HEK293 (cell line): Measurements from ENCODE around the gene KEAP1.

Experiments
- BCL11A ChIP-seq: fragments of 450-650 bp; formaldehyde crosslinking; IDR thresholded peaks from 2 replicates; pipeline ENCODE4 v1.5.1; 2016; ENCODE audit warnings: low read depth, missing biosample characterization, missing genetic modification characterization
- GLIS2 ChIP-seq: fragments of 450-650 bp; formaldehyde crosslinking; IDR thresholded peaks from 2 replicates; pipeline ENCODE4 v1.5.1; 2016; ENCODE audit warnings: missing biosample characterization, missing genetic modification characterization
- REPIN1 ChIP-seq: fragments of 450-650 bp; formaldehyde crosslinking; IDR thresholded peaks from 2 replicates; pipeline ENCODE4 v1.5.1; 2017; ENCODE audit warnings: missing biosample characterization, missing genetic modification characterization, low read depth
- TRIM28 ChIP-seq: IDR thresholded peaks from 2 replicates; pipeline ENCODE4 v1.6.1; 2011; ENCODE audit warnings: low read length, control low read depth, borderline replicate concordance
- ZNF155 ChIP-seq: fragments of 450-650 bp; formaldehyde crosslinking; IDR thresholded peaks from 2 replicates; pipeline ENCODE4 v1.5.1; 2016; ENCODE audit warnings: missing biosample characterization, missing genetic modification characterization
- ZNF302 ChIP-seq: fragments of 450-650 bp; formaldehyde crosslinking; IDR thresholded peaks from 2 replicates; pipeline ENCODE4 v1.5.1; 2016; ENCODE audit warnings: missing biosample characterization, missing genetic modification characterization, low read depth
- ZNF350 ChIP-seq: fragments of 450-650 bp; formaldehyde crosslinking; IDR thresholded peaks from 2 replicates; pipeline ENCODE4 v1.5.0; 2017; ENCODE audit warnings: missing biosample characterization, mild to moderate bottlenecking, missing genetic modification characterization
- ZNF391 ChIP-seq: fragments of 450-650 bp; formaldehyde crosslinking; IDR thresholded peaks from 2 replicates; pipeline ENCODE4 v1.5.1; 2016; ENCODE audit warnings: low read depth, missing biosample characterization, missing genetic modification characterization, borderline replicate concordance
- ZNF394 ChIP-seq: fragments of 450-650 bp; formaldehyde crosslinking; IDR thresholded peaks from 2 replicates; pipeline ENCODE4 v1.5.1; 2016; ENCODE audit warnings: missing biosample characterization, missing genetic modification characterization, mild to moderate bottlenecking, moderate library complexity, borderline replicate concordance
- ZNF426 ChIP-seq: fragments of 450-650 bp; formaldehyde crosslinking; IDR thresholded peaks from 2 replicates; pipeline ENCODE4 v1.5.1; 2017; ENCODE audit warnings: missing biosample characterization, missing genetic modification characterization, mild to moderate bottlenecking, inconsistent platforms, moderate library complexity
- ZNF514 ChIP-seq: fragments of 450-650 bp; formaldehyde crosslinking; IDR thresholded peaks from 2 replicates; pipeline ENCODE4 v1.5.1; 2016; ENCODE audit warnings: missing biosample characterization, missing genetic modification characterization
- ZNF530 ChIP-seq: fragments of 450-650 bp; formaldehyde crosslinking; IDR thresholded peaks from 2 replicates; pipeline ENCODE4 v1.5.1; 2016; ENCODE audit warnings: low read depth, missing biosample characterization, missing genetic modification characterization
- ZNF596 ChIP-seq: fragments of 450-650 bp; IDR thresholded peaks from 2 replicates; pipeline ENCODE4 v1.5.0; 2018; ENCODE audit warnings: missing biosample characterization, mild to moderate bottlenecking, missing genetic modification characterization, moderate library complexity
- ZNF629 ChIP-seq: fragments of 450-650 bp; formaldehyde crosslinking; IDR thresholded peaks from 2 replicates; pipeline ENCODE4 v1.5.1; 2017; ENCODE audit warnings: missing biosample characterization, missing genetic modification characterization
- ZNF654 ChIP-seq: fragments of 450-650 bp; formaldehyde crosslinking; IDR thresholded peaks from 2 replicates; pipeline ENCODE4 v1.5.1; 2016; ENCODE audit warnings: low read depth, missing biosample characterization, missing genetic modification characterization
- ZNF677 ChIP-seq: fragments of 450-650 bp; IDR thresholded peaks from 2 replicates; pipeline ENCODE4 v1.5.0; 2018; ENCODE audit warnings: missing biosample characterization, mild to moderate bottlenecking, missing genetic modification characterization, moderate library complexity
- ZNF747 ChIP-seq: fragments of 450-650 bp; formaldehyde crosslinking; IDR thresholded peaks from 2 replicates; pipeline ENCODE4 v1.5.1; 2016; ENCODE audit warnings: missing biosample characterization, missing genetic modification characterization
- ZNF843 ChIP-seq: fragments of 450-650 bp; formaldehyde crosslinking; IDR thresholded peaks from 2 replicates; pipeline ENCODE4 v1.5.1; 2016; ENCODE audit warnings: missing biosample characterization, missing genetic modification characterization
- ZSCAN16 ChIP-seq: fragments of 450-650 bp; formaldehyde crosslinking; IDR thresholded peaks from 2 replicates; pipeline ENCODE4 v1.5.1; 2016; ENCODE audit warnings: missing biosample characterization, missing genetic modification characterization
- TF ChIP-seq, protein P1 (sequence below): fragments of 450-650 bp; formaldehyde crosslinking; IDR thresholded peaks from 2 replicates; pipeline ENCODE4 v1.5.0; 2017; ENCODE audit warnings: missing biosample characterization, missing genetic modification characterization, borderline replicate concordance
- TF ChIP-seq, protein P2 (sequence below): fragments of 450-650 bp; formaldehyde crosslinking; conservative IDR thresholded peaks from 2 replicates; pipeline ENCODE4 v1.5.1; 2016; ENCODE audit warnings: low read depth, missing biosample characterization, missing genetic modification characterization
- TF ChIP-seq, protein P3 (sequence below): sonication (generic); formaldehyde crosslinking; IDR thresholded peaks from 2 replicates; pipeline ENCODE4 v1.8.1; 2022; ENCODE audit warnings: mild to moderate bottlenecking, moderate library complexity, missing genetic modification reagents
- TF ChIP-seq, protein P4 (sequence below): fragments of 450-650 bp; formaldehyde crosslinking; IDR thresholded peaks from 2 replicates; pipeline ENCODE4 v1.5.1; 2016; ENCODE audit warnings: missing biosample characterization, missing genetic modification characterization
- TF ChIP-seq, protein P5 (sequence below): fragments of 450-650 bp; formaldehyde crosslinking; IDR thresholded peaks from 2 replicates; pipeline ENCODE4 v1.5.1; 2016; ENCODE audit warnings: missing biosample characterization, missing genetic modification characterization
- TF ChIP-seq, protein P6 (sequence below): fragments of 450-650 bp; formaldehyde crosslinking; IDR thresholded peaks from 2 replicates; pipeline ENCODE4 v1.5.1; 2016; ENCODE audit warnings: missing biosample characterization, missing genetic modification characterization
- TF ChIP-seq, protein P7 (sequence below): fragments of 450-650 bp; formaldehyde crosslinking; IDR thresholded peaks from 2 replicates; pipeline ENCODE4 v1.5.1; 2016; ENCODE audit warnings: missing biosample characterization, missing genetic modification characterization
- TF ChIP-seq, protein P8 (sequence below): fragments of 450-650 bp; formaldehyde crosslinking; IDR thresholded peaks from 2 replicates; pipeline ENCODE4 v1.5.1; 2017; ENCODE audit warnings: missing biosample characterization, missing genetic modification characterization

Gene KEAP1

DNA sequence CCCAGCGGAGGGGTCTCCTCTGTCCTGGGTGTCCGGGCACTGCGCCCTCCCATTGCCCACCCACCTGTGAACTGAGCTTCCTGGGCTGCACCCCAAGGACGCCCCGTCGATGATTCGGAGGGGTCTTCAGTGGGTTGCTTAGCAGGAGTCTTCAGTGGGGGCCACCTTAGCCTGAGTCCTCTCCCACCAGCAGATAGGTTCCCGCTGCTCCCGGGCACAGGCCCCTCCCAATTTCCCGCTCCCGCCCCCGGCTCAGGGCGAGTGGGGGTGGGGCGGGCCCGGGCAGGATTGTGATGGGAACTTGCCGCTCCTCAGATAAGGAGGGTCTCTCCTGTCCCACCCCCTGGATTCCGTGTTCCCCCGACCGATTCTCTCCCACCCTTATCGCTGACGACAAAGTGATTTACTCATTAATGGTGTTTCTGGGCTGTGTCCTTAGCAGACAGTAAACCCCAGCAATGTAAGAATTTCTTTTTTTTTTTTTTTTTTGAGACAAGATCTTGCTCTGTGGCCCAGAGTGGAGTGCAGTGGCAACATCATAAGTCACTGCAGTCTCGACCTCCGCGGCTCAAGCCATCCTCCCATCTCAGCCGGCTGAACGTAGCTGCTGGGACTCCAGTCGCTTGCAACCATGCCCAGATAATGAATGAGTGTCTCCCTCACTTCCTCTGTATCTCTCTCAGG, 14.7 kb upstream of the KEAP1 start (continued):
- TF ChIP-seq, protein P1, sequence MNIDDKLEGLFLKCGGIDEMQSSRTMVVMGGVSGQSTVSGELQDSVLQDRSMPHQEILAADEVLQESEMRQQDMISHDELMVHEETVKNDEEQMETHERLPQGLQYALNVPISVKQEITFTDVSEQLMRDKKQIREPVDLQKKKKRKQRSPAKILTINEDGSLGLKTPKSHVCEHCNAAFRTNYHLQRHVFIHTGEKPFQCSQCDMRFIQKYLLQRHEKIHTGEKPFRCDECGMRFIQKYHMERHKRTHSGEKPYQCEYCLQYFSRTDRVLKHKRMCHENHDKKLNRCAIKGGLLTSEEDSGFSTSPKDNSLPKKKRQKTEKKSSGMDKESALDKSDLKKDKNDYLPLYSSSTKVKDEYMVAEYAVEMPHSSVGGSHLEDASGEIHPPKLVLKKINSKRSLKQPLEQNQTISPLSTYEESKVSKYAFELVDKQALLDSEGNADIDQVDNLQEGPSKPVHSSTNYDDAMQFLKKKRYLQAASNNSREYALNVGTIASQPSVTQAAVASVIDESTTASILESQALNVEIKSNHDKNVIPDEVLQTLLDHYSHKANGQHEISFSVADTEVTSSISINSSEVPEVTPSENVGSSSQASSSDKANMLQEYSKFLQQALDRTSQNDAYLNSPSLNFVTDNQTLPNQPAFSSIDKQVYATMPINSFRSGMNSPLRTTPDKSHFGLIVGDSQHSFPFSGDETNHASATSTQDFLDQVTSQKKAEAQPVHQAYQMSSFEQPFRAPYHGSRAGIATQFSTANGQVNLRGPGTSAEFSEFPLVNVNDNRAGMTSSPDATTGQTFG (tag by site-specific recombination): no peak
- TF ChIP-seq ZNF747 (tag by site-specific recombination) (no peak), ZNF530 (tag by site-specific recombination) (no peak), ZSCAN16 (tag by site-specific recombination) (no peak), ZNF426 (no peak), BCL11A (tag by site-specific recombination) (0 out of 2 replicates have a peak, but pooled peaks have one; percentile 17), ZNF677 (tag by site-specific recombination) (no peak), REPIN1 (tag by site-specific recombination) (no peak), ZNF302 (no peak), ZNF394 (tag by site-specific recombination) (peak; percentile 40; the same call in 1 of the 2 replicates), ZNF155 (tag by site-specific recombination) (no peak), TRIM28 (no peak), ZNF350 (tag by site-specific recombination) (no peak), ZNF596 (tag by site-specific recombination) (no peak), ZNF843 (tag by site-specific recombination) (no peak), ZNF391 (tag by site-specific recombination) (no peak), ZNF654 (tag by site-specific recombination) (no peak), GLIS2 (peak; percentile 89), ZNF514 (tag by site-specific recombination) (no peak), ZNF629 (tag by site-specific recombination) (peak; percentile 51)
- TF ChIP-seq, protein P2, sequence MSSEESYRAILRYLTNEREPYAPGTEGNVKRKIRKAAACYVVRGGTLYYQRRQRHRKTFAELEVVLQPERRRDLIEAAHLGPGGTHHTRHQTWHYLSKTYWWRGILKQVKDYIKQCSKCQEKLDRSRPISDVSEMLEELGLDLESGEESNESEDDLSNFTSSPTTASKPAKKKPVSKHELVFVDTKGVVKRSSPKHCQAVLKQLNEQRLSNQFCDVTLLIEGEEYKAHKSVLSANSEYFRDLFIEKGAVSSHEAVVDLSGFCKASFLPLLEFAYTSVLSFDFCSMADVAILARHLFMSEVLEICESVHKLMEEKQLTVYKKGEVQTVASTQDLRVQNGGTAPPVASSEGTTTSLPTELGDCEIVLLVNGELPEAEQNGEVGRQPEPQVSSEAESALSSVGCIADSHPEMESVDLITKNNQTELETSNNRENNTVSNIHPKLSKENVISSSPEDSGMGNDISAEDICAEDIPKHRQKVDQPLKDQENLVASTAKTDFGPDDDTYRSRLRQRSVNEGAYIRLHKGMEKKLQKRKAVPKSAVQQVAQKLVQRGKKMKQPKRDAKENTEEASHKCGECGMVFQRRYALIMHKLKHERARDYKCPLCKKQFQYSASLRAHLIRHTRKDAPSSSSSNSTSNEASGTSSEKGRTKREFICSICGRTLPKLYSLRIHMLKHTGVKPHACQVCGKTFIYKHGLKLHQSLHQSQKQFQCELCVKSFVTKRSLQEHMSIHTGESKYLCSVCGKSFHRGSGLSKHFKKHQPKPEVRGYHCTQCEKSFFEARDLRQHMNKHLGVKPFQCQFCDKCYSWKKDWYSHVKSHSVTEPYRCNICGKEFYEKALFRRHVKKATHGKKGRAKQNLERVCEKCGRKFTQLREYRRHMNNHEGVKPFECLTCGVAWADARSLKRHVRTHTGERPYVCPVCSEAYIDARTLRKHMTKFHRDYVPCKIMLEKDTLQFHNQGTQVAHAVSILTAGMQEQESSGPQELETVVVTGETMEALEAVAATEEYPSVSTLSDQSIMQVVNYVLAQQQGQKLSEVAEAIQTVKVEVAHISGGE (tag by site-specific recombination): no peak
- TF ChIP-seq, protein P3, sequence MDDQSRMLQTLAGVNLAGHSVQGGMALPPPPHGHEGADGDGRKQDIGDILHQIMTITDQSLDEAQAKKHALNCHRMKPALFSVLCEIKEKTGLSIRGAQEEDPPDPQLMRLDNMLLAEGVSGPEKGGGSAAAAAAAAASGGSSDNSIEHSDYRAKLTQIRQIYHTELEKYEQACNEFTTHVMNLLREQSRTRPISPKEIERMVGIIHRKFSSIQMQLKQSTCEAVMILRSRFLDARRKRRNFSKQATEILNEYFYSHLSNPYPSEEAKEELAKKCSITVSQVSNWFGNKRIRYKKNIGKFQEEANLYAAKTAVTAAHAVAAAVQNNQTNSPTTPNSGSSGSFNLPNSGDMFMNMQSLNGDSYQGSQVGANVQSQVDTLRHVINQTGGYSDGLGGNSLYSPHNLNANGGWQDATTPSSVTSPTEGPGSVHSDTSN (CRISPR knock-in tag): no peak
- TF ChIP-seq, protein P4, sequence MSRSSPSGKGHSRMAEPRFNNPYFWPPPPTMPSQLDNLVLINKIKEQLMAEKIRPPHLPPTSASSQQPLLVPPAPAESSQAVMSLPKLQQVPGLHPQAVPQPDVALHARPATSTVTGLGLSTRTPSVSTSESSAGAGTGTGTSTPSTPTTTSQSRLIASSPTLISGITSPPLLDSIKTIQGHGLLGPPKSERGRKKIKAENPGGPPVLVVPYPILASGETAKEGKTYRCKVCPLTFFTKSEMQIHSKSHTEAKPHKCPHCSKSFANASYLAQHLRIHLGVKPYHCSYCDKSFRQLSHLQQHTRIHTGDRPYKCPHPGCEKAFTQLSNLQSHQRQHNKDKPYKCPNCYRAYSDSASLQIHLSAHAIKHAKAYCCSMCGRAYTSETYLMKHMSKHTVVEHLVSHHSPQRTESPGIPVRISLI (tag by site-specific recombination): peak; percentile 92
- TF ChIP-seq, protein P5, sequence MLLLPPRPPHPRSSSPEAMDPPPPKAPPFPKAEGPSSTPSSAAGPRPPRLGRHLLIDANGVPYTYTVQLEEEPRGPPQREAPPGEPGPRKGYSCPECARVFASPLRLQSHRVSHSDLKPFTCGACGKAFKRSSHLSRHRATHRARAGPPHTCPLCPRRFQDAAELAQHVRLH (tag by site-specific recombination): no peak
- TF ChIP-seq, protein P6, sequence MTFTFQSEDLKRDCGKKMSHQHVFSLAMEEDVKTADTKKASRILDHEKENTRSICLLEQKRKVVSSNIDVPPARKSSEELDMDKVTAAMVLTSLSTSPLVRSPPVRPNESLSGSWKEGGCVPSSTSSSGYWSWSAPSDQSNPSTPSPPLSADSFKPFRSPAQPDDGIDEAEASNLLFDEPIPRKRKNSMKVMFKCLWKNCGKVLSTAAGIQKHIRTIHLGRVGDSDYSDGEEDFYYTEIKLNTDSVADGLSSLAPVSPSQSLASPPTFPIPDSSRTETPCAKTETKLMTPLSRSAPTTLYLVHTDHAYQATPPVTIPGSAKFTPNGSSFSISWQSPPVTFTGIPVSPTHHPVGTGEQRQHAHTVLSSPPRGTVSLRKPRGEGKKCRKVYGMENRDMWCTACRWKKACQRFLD (tag by site-specific recombination): no peak
- TF ChIP-seq, protein P7, sequence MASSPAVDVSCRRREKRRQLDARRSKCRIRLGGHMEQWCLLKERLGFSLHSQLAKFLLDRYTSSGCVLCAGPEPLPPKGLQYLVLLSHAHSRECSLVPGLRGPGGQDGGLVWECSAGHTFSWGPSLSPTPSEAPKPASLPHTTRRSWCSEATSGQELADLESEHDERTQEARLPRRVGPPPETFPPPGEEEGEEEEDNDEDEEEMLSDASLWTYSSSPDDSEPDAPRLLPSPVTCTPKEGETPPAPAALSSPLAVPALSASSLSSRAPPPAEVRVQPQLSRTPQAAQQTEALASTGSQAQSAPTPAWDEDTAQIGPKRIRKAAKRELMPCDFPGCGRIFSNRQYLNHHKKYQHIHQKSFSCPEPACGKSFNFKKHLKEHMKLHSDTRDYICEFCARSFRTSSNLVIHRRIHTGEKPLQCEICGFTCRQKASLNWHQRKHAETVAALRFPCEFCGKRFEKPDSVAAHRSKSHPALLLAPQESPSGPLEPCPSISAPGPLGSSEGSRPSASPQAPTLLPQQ: 0 out of 2 replicates have a peak, but pooled peaks have one; percentile 15
- TF ChIP-seq, protein P8, sequence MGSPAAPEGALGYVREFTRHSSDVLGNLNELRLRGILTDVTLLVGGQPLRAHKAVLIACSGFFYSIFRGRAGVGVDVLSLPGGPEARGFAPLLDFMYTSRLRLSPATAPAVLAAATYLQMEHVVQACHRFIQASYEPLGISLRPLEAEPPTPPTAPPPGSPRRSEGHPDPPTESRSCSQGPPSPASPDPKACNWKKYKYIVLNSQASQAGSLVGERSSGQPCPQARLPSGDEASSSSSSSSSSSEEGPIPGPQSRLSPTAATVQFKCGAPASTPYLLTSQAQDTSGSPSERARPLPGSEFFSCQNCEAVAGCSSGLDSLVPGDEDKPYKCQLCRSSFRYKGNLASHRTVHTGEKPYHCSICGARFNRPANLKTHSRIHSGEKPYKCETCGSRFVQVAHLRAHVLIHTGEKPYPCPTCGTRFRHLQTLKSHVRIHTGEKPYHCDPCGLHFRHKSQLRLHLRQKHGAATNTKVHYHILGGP: no peak
